NOMO-1 treated with DMSO at 0.1 percent for 48 hours (cell line): Measurements from ENCODE around the gene DEPDC4.
"Not testable (repeated sequence)": the region's sequence is repeated elsewhere in the genome, so short reads cannot be mapped to it uniquely, and the experiment has no call there.

ENCODE experiments used
- DNase-seq: peaks from one replicate; lab custom pipeline; 2025; ENCODE audit not compliant: unreplicated experiment; lab: John Stamatoyannopoulos, UW

DEPDC4 gene

GRCh38 chr12:100265107-100265506 is 1.8 kb downstream of the DEPDC4 start:
- not testable (repeated sequence) for DNase-seq

GRCh38 chr12:100263131-100263530 is 3.7 kb downstream of the DEPDC4 start:
- no peak for DNase-seq

- DNase-seq, result no peak
These were observed 8.8 kb downstream of the DEPDC4 start for GRCh38 chr12:100258127-100258526.

- no peak for DNase-seq
These were observed 12.0 kb downstream of the DEPDC4 start for GRCh38 chr12:100254876-100255275.

GRCh38 chr12:100253437-100253836 is 13.4 kb downstream of the DEPDC4 start:
- DNase-seq, result no peak

- DNase-seq, result no peak
These were observed 15.0 kb downstream of the DEPDC4 start for GRCh38 chr12:100251917-100252316.

- DNase-seq, result no peak
These were observed 16.9 kb downstream of the DEPDC4 start for GRCh38 chr12:100249941-100250340.

GRCh38 chr12:100248886-100249285 is 18.0 kb downstream of the DEPDC4 start:
- no peak for DNase-seq

GRCh38 chr12:100247765-100248164 is 19.1 kb downstream of the DEPDC4 start:
- DNase-seq, result no peak

GRCh38 chr12:100243137-100243536 is 23.7 kb downstream of the DEPDC4 start:
- no peak for DNase-seq

- DNase-seq, result no peak
These were observed 27.3 kb downstream of the DEPDC4 start for GRCh38 chr12:100239589-100239988.

GRCh38 chr12:100238801-100239200 is 28.1 kb downstream of the DEPDC4 start:
- no peak for DNase-seq

GRCh38 chr12:100234591-100235304 is 32.1 kb downstream of the DEPDC4 start:
- DNase-seq, result peak; percentile 14

- DNase-seq, result no peak
These were observed 32.7 kb downstream of the DEPDC4 start for GRCh38 chr12:100234166-100234565.

GRCh38 chr12:100231873-100232272 is 35.0 kb downstream of the DEPDC4 start:
- not testable (repeated sequence) for DNase-seq

- peak; percentile 38 for DNase-seq
These were observed 37.0 kb downstream of the DEPDC4 start for GRCh38 chr12:100229876-100230275.

- DNase-seq, result peak; percentile 23
These were observed 37.7 kb downstream of the DEPDC4 start for GRCh38 chr12:100229036-100229635.

- no peak for DNase-seq
These were observed 41.4 kb downstream of the DEPDC4 start for GRCh38 chr12:100225491-100225890.

GRCh38 chr12:100222173-100222572 is 44.7 kb downstream of the DEPDC4 start:
- not testable (repeated sequence) for DNase-seq

- DNase-seq, result no peak
These were observed 45.4 kb downstream of the DEPDC4 start for GRCh38 chr12:100221523-100221922.

- no peak for DNase-seq
These were observed 47.4 kb downstream of the DEPDC4 start for GRCh38 chr12:100219328-100220109.

- DNase-seq, result no peak
These were observed 50.5 kb downstream of the DEPDC4 start for GRCh38 chr12:100216337-100216736.
